GM18907 (cell line): Measurements from ENCODE around the gene SMYD4.
"Not testable (repeated sequence)": the region's sequence is repeated elsewhere in the genome, so short reads cannot be mapped to it uniquely, and the experiment has no call there.

Experiments used
- ATAC-seq: cut with Tn5 transposase; IDR thresholded peaks from one replicate; pipeline ENCODE4 v1.9.1; 2021; ENCODE audit warnings: mild to moderate bottlenecking, moderate library complexity; ENCODE audit not compliant: unreplicated experiment

SMYD4 gene

DNA sequence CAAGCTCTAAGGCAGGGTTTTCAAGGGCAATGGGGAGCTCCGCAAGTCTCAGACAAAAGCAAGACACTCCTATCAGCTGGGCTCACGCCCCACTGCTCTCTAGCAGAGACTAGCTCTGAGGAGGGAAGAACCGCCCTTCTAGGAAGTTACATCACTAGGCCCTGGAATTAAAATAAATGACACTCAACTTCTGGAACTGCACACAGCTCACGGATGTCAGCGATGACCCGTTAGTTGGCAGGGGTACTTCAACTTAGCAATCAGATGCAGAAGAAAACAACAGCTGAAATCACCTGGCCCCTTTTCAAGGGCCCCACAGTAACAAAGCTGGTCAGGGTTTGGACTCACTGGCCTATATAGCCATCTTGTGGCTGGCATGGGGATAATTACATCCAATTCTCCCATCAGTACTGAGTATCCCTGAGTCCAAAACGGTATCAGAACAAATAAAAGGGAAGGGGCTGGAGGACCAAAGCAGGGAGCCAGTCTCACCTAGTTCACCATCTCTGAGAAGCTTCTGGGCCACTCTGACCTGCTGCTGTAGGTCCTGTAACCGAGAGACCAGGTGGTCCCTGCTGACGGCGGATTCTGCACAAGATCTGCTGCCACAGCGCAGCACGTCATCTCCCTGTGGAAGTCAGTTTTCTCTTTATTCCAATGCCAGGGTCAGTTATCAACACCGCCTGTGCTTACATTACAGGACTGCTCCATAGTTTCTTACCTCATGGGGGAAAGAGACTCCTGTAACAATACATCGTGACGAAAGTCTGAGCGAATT lies 45.7 kb downstream of the SMYD4 start:
- ATAC-seq: no peak

- no peak for ATAC-seq
These were observed 46.4 kb downstream of the SMYD4 start for GRCh38 chr17:1783271-1783670.

- no peak for ATAC-seq
These were observed 47.5 kb downstream of the SMYD4 start for GRCh38 chr17:1782171-1782567.

- no peak for ATAC-seq
These were observed 50.1 kb downstream of the SMYD4 start for GRCh38 chr17:1779571-1780131.

GRCh38 chr17:1776857-1777256 lies 52.8 kb downstream of the SMYD4 start:
- no peak for ATAC-seq

DNA sequence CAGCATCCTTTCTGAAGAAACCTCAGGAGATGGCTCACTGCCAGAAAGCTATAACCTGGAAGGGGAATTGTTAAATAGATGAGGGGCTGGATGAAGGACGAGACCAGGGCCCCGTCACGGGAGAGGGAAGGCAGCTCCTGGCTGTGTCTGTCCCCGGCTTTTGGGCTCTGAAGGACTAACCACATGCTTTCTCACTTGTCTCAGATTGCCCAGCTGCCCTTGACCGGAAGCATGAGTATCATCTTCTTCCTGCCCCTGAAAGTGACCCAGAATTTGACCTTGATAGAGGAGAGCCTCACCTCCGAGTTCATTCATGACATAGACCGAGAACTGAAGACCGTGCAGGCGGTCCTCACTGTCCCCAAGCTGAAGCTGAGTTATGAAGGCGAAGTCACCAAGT lies 53.4 kb downstream of the SMYD4 start:
- no peak for ATAC-seq

GRCh38 chr17:1774390-1775176 lies 55.1 kb downstream of the SMYD4 start:
- no peak for ATAC-seq

DNA sequence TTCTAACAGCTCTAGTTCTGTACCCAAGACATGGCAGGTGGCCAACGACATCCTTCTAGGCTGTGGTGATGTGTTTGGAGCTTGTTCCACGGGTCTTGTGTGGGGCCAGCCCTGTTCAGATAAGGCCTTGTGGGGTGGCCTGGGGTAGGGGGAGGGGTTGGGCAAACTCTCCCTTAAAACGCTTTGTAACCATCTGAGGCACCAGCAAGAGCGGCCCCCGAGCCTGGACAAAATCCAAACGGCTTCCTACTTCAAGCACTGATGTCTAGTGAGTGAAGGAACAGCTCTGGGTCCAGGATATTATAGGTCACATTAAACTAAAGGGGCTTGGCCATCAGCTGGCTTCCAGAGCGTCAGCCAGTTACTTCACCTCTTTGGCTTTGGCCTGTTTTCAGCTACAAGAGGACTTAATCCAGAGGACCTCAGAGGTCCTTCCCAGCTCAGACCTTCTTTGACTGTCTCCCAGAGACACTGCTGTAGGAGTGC lies 56.0 kb downstream of the SMYD4 start:
- ATAC-seq: no peak

DNA sequence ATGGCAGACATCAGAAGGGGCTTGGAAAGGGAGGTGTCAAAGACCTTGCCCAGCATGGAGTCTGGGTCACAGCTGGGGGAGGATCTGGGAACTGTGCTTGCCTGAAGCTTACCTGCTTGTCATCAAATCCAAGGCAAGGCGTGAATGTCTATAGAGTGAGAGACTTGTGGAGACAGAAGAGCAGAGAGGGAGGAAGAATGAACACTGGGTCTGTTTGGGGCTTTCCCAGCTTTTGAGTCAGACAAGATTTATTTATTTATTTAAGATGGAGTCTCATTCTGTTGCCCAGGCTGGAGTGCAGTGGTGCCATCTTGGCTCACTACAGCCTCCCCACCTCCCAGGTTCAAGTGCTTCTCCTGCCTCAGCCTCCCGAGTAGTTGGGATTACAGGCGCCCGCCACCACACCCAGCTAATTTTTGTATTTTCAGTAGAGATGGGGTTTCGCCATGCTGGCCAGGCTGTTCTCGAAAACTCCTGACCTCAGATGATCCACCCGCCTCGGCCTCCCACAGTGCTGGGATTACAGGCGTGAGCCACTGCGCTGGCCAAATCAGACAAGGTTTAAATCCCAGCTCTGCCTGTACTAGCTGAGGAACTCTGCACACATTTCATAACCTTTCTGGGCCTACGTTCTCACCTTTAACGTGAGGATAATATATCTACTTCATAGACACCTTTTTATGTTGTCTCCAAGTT lies 56.6 kb downstream of the SMYD4 start:
- not testable (repeated sequence) for ATAC-seq

- ATAC-seq: no peak
These were observed 59.8 kb downstream of the SMYD4 start for GRCh38 chr17:1769822-1770477.

DNA sequence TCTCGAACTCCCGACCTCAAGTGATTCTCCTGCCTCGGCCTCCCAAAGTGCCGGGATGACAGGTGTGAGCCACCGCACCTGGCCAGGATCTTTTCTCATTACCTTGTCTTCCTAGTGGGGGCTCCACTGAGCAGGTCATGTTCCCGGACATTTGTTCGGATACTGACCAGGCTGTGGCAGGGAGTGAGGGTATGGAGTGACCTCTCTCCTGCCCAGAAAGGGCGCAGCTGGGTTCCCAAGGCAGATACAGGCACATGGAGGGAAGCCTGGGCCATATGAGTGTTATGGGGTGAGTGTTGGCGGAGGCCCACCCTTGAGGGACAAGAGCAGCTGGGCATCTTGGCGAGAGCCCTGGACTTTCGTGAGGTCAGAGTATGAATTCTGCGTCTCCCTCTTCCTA lies 62.3 kb downstream of the SMYD4 start:
- ATAC-seq: no peak

DNA sequence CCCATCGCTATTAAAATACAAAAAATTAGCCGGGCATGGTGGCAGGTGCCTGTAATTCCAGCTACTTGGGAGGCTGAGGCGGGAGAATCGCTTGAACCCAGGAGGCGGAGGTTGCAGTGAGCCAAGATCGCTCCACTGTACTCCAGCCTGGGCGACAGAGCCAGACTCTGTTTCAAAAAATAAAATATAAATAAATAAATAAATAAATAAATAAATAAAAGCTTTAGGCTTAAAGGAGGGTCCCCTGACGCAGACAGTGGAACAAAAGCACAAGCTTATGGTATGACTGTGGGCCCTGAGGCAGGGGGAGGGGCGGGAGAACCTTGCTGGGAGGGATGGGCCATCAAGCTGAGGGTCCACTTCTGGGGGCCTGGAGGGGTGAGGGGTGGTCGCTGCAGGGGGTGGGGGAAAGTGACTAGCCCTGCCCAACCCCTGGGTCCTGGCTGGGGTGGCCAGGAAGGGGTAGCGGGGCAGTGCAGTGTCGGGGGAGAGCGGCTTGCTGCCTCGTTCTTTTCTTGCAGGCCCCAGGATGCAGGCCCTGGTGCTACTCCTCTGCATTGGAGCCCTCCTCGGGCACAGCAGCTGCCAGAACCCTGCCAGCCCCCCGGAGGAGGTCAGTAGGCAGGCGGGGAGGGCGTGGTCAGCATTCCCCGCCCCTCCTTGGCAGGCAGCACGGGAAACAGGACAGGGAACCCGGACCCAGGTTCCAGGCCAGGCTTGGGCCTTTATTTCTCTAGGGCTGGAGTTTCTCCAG lies 63.1 kb downstream of the SMYD4 start:
- no peak for ATAC-seq

DNA sequence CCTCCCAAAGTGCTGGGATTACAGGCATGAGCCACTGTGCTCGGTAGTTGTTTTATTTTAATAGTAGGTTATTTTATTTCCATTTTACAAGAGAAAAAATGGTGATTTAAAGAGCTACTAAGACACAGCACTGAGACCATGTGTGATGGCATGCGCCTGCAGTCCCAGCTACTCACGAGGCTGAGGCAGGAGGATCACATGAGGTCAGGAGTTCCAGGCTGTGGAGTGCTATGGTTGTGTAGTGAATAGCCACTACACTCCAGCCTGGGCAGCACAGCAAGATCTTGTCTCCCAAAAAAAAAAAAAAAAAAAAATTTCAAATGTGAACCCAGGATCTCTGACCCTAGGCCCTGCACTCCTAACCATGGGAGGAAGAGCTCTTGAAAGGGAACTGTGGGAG lies 64.1 kb downstream of the SMYD4 start:
- ATAC-seq: no peak

GRCh38 chr17:1764705-1765104 lies 65.0 kb downstream of the SMYD4 start:
- not testable (repeated sequence) for ATAC-seq

GRCh38 chr17:1764284-1764683 lies 65.4 kb downstream of the SMYD4 start:
- ATAC-seq: no peak

- no peak for ATAC-seq
These were observed 66.5 kb downstream of the SMYD4 start for GRCh38 chr17:1762901-1763898.

DNA sequence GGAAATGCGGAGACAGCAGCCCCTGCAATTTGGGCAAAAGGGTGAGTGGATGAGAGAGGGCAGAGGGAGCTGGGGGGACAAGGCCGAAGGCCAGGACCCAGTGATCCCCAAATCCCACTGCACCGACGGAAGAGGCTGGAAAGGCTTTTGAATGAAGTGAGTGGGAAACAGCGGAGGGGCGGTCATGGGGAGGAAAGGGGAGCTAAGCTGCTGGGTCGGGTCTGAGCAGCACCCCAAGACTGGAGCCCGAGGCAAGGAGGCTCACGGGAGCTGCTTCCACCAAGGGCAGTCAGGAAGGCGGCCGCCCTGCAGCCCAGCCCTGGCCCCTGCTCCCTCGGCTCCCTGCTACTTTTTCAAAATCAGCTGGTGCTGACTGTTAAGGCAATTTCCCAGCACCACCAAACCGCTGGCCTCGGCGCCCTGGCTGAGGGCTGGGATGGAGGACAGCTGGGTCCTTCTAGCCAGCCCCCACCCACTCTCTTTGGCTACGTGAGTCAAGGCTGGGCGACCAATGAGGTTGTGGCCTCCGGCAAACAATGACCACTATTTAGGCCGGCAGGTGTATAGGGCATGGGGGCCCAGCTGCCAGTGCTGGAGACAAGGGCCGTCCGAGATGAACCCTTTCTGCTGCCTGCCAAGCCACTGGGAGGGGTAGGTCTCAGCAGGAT lies 67.3 kb downstream of the SMYD4 start:
- no peak for ATAC-seq

GRCh38 chr17:1759529-1759928 lies 70.2 kb downstream of the SMYD4 start:
- no peak for ATAC-seq
